ENCODE measurements around the gene MAPK4.
"Not testable (repeated sequence)": the region's sequence is repeated elsewhere in the genome, so short reads cannot be mapped to it uniquely, and the experiment has no call there.

MAPK4 gene

DNA sequence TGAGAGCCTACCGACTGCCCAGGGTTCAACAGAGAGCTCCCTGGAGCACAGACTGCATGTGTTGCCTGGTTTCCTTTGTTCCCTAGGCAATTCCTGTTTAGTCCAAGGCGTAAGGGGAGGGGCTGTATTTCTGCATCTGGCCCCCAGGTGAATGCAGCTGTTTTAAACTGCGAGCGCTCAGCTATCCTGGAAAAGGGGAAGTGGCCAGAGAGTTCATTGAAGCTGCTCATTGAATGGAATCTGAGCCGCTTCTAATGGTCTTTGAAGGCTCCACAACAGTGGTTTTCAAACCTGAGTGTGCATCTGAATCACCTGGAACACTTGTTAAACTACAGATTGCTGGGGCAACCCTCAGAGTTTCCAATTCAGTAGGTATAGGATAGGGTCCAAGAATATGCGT lies 18.1 kb downstream of the MAPK4 start:
- no peak for DNase-seq

DNA sequence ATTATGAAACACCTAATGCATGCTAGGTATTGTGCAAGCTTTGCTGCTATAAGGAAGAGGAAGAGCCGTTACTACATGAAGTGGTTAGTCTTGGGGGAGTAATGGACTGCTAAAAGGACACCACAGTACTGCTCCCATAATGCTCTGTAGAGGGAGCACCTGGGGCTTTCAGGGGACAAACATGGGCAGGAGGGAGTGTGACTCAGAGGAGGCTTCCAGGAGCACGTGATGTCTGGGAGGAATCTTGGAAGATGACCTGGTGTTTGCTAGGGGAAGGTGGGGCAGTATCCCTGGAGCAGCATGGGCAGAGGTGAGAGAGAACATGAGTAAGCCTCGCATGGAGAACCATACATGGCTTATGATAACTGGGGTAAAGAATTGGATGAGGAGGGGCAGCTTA lies 18.8 kb downstream of the MAPK4 start:
- no peak for DNase-seq

DNA sequence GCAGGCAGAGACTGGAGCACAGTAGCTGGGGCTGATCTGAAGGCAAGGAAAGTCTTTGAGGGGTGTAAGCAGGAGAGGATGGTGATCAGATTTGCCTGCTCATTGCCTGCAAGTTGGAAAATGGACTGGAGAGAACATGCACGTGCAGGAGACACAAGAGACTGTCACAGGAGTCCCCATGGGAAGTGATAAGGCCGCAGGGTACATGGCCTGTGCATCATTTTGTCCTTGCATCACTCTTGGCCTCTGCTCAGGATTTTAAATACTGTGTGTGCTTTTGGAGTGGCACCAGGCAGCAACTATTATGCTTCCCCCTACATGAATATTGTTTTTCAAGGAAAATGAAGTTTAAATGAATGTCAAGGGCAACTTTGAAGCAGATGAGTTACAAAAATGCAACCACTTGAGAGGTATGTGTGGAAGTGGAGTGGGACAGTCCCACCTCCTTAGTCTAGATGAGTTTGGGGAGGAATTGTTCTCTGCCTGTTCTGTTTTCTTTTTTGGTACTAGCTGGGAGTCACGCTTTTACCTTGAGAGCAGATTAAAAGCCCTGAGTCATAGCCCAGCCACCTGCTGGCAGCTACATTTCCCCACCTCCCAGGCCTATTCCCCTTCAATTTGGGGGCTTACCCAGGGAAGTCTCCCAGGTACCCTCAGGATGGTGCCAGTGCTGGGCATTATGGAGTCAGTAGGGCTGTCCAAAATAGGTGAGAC lies 19.3 kb downstream of the MAPK4 start:
- no peak for DNase-seq

DNA sequence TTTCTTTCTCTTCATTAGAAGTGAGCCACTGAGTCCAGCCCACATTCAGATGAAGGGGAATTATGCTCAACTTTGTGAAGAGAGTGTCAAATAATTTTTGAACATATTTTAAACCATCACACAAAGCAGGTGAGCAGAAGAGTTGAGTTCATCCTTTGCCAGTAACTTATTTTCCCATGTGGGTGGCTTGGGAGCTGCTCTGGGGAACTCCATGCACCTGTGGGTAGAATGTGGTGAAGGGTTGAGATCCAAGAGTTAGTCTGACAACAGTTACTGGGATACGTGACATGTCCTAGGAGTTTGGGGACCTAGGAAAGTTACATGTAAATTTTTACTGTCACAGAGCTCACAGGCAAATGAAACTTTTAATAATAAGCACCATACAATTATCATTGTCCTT lies 21.6 kb downstream of the MAPK4 start:
- no peak for DNase-seq

DNA sequence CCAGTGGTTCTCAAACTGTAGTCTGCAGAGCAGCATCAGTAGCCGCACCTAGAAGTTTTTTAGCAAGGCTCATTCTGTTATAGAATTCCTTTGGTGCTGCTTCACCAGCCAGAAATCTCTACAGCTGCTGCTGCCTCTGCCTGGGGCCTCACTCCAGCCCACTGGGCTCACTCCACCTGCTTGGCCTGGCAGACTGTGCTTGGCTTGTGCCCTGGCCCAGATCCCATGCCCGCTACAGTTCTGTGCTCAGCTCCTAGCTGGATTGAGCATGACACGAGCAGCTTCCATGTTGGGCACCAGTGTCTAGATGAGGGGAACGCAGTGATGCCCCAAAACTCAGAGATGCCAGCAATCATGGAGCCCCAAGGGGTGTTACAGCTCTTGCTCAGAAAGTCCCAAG lies 22.6 kb downstream of the MAPK4 start:
- no peak for DNase-seq

DNA sequence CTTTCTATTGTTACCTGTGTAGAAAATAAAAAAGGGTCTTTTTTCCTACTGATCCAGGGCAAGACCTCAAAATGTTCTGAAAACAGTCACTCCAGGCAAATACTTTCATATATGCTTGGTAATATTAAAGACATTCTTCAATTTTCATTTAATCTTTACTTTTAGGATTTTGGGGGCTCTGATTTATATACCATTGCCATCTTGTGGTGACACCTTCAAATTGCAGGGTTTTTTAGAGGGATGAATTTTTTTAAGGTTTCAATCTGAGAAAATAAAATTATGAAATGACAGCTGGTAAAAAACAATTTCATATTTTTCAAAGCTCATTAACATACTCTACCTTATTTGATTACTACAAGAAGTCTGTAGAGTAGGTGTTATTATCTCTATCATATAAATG lies 26.8 kb downstream of the MAPK4 start:
- no peak for DNase-seq

DNA sequence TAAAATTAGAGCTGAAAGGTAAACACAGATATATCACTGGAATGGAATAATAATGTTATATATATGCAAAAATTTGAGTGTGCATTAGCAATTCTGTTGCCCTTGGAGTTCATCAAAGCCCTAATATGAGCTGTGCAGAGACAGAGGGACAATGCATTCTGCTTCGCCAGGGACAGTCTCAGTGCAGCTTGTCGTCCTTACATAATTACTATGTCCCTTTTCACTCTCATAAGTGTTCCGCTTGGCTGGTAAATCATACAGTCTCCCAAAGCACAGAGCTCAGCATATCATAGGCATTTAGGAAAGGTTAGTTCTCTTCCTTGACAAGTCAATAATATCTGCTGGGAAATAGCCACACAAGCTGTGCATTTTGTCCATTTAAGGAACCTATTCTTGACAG lies 30.7 kb downstream of the MAPK4 start:
- no peak for DNase-seq

DNA sequence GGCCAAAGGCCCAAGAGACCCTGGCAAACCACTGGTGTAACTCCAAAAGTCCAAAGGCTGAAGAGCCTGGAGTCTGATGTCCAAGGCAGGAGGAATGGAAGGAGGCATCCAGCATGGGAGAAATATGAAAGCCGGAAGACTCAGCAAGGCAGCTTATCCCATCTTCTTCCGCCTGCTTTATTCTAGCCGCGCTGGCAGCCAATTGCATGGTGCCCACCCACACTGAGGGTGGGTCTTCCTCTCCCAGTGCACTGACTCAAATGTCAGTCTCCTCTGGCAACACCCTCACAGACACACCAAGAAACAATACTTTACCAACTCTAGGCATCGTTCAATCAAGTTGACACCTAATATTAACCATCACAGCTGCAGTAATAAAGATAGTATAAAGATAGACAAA lies 34.1 kb downstream of the MAPK4 start:
- DNase-seq: no peak

DNA sequence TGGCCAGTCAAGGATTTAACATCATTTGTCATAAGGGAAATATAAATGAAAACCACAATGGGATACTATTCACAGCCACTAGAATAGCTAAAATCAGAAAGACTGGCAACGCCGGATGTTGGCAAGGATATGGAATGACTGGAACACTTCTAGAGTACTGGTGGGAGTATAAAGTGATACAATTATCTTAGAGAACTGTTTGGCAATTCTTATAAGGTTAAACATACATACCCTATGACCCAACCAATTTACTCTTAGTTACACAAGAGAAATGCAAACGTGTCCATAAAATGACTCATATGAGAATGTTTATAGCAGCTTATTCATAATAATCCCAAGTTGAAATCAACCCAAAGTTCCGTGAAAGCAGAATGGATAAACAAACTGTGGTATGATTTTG lies 35.1 kb downstream of the MAPK4 start:
- DNase-seq: no peak

DNA sequence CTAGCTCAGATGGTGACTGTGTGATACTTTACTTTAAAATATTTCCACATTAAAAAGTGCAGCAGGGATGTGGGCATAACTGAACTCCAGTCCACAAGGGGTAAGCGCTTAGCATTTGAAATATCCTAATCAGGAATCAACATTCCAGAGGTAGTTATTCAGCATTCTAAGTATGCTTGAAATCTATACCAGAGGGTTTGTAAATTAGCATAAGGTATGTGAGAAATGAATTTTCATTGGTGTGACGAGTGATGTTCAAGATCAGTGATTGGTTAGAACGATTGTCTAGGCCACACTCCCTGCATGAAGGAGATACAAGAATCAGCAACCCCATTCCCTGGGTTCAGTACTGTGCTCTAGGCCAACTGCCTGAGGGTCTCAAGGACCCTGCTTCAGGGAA lies 42.6 kb downstream of the MAPK4 start:
- no peak for DNase-seq

DNA sequence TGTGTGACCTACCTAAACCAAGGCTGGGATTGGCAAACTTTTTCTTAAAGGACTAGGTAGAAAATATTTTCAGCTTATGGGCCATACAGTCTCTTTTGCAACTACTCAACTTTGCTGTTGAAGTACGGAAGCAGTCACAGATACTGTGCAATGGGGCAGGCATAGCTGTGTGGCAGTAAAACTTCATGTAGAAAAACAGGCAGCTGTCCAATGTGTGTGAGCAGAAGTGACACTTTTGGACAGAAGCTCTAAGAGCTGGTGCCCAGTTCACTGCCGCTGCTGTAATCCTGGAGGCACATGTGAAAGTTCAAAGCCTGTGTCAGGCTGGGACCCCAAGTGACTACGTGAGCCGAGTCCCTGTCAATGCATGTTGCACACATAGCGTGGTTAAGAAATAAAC lies 46.7 kb downstream of the MAPK4 start:
- no peak for DNase-seq

DNA sequence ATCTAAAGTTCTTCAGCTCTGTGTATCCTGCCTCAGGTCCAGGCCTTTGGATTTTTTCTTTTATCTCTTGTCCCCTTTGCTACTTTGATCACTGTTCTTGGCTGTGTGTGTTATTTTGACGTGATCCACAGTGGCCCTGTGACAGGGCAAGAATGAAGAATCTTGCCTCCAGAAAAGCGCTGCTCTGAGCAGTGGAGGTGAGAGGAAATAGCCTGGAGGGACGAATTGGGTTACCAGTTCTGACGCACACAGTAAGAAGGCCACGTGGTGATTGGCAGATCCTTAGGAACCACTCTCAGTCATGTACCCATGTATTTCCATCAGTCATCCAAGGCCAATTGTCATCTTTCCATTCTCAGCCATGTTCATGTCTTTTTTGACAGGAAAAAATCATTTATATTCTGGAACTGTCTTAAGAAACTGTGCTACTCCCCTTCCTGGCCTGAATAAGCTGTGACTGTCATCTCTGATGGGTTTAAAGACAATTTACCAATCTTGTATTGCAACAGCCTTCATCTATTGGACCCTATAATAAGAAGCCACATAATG lies 47.6 kb downstream of the MAPK4 start:
- no peak for DNase-seq

DNA sequence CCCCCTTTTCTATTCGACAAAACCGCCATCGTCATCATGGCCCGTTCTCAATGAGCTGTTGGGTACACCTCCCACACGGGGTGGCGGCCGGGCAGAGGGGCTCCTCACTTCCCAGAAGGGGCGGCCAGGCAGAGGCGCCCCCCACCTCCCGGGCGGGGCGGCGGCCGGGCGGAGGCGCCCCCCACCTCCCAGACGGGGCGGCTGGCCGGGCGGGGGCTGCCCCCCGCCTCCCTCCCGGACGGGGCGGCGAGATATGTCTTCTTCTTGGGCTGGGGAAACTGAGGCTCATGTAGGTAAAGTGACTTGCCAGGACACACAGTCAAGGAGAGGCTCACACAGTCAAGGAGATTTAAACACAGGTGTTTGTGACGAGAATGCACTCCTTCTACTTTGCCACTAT lies 49.3 kb downstream of the MAPK4 start:
- DNase-seq: not testable (repeated sequence)

DNA sequence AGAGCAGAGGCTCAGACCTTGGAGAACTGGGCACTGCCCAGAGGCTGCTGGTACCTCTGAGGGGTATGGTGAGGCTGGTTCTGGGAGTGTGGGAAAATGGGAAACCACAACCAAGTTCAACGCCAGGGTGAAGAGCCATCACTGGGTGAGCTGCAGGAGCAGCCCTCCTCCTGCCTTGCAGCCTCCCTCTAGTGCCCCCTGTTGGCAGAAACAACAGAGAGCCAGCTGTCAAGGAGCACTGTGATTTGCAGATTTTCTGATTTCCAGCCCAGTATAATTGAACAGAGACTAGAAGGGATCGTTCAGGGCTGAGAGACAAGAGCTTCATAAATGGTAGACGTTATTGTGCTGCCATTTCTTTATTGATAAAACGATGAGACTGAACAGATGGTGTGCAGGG lies 50.5 kb downstream of the MAPK4 start:
- no peak for DNase-seq

DNA sequence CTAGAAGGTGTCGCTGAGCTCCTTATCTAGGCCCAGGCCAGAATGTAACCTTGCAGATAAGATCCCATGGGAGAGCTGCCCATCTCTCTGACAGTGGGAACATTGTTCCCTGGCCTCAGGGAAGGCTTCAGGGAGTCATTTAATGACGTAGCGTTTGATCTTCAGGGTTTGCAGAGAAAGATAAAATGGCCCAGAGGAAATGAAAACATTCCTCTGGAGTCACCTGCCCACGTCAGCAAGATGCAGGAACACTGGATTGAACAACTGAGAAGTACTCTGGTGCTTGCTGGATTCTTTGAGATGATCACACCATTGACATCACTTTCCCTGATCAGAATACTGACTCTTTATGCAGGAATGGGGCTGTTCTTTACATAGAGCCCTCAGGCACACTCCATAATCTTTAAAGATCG lies 51.6 kb downstream of the MAPK4 start:
- DNase-seq: no peak

DNA sequence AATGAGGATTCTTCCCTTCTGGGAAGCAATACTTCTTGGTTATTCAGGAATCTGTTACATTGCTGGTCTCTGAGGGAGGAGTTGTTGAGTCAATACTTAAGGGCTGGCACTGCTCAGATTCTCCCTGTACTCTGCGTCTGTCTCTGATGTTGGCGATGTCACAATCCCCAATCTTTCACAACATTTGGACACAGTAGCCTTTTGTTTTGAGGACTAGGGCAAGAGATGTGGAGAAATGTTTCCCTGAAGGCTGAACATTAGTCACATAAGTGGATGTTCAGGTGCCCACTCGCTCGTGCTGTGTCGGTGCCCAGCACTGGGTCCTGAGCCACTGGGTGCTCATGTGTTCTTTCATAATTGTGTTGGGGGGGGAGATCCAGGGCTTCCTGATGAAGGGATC lies 55.0 kb downstream of the MAPK4 start:
- DNase-seq: no peak

DNA sequence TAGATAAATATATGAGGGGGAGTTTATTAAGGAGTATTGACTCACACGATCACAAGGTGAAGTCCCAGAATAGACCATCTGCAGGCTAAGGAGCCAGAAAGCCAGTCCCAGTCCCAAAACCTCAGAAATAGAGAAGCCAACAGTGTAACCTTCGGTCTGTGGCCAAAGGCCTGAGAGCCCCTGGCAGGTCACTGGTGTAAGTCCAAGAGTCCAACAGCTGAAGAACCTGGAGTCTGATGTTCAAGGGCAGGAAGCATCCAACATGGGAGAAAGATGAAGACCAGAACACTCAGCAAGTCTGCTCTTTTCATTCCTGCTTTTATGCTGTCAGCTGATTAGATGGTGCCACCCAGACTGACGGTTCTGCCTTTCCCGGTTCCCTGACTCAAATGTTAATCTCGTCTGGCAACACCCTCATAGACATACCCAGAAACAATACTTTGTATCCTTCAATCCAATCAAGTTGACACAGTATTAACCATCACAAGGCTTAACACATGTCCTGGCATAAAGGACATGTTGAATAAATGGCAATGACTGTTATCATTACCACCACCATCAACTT lies 56.7 kb downstream of the MAPK4 start:
- no peak for DNase-seq

DNA sequence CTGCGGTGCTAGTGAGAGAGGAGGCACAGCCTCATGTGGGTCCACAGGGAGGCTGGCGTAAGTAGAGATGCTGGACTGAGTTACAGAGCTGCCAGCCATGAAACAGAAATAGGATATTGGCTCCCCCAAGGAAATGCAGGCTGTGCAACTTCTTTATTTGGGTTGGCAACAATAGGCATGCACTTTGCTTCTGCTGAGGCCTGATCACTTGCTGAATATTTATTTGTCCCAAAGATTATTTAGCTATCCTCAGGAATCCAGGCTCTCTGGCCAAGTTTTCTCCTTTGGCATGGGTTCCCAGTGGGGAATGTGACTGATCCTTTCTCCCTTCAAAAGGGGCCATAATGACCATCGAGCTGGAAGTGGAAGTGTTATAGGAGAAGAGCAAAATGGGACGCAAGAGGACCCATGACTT lies 60.0 kb downstream of the MAPK4 start:
- DNase-seq: no peak

DNA sequence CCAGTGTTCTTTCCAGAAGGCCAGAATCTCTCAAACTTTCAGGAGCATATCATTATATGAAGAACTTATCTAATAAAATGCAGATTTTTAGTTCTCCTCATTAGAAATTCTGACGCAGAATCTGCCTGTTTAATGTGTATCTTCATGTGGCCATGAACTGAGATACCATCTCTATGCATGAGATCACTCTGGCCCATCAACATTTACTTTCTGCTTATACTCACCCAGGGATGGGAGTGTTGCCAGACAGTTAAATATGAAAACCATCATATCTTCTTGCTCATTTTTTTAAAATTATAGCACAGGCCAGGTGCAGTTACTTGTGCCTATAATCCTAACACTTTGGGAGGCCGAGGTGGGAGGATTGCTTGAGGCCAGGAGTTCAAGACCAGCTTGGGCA lies 60.4 kb downstream of the MAPK4 start:
- DNase-seq: no peak

DNA sequence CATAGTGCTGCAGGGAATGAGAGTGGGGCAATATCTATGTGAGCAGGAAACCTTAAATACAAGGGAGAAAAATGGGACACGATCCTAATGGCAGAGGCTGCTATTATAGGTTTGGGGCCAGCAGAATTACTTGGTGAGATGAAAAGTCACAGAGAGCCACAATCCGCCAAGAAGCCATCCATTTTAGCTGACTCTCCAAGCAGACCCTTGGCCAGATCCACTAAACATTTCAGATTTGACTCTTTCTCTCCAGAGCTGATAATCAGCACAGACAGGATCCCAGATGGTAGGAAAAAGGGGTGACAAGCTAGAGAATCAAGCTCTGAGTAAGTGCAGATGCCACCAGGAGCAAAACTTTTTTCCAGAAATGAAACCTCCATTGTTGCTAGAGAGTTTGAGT lies 61.5 kb downstream of the MAPK4 start:
- no peak for DNase-seq

DNA sequence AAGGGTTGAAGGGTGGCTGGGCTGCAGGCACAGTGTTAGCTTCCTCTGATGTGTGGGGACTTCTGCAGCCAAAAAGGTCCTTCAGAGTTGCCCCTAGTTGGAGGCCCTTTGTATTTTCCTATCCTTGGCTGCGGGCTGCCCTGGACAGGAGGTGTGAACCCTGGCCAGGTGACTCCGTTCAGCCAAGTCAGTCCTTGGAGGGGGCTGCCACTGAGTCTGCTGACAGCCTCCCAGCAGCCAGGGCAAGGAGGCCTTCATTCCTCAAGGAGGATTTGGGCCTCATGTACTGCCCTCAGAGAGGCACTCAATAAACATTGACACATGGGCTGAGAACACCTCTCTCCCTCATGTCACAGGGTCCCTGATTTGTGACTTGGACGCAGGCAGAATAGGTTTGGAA lies 62.4 kb downstream of the MAPK4 start:
- no peak for DNase-seq

DNA sequence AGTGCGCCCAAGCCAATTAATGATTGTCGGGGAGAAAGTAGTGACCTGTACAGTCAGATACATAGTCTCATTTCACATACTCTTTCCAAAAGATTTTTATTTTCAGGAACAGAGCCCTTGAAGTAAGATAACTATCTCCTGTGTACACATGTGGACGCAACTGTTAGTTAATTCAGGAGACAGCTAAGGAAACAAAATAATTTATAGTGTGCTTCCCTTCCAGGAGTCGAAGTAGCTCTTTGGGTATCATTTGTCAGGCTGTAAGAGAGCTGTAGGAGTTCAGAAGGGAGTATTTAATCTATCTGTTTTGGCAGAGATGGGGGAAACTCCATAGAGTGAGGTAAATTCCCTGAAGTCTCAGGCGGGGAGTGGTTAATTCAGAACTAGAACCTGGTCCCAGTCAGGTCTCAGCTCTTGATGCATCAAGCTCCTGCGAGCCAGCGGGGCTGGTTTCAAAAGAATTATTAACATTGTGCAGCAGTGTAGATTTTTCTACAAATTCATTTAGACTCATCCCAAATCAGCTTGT lies 63.0 kb downstream of the MAPK4 start:
- no peak for DNase-seq

DNA sequence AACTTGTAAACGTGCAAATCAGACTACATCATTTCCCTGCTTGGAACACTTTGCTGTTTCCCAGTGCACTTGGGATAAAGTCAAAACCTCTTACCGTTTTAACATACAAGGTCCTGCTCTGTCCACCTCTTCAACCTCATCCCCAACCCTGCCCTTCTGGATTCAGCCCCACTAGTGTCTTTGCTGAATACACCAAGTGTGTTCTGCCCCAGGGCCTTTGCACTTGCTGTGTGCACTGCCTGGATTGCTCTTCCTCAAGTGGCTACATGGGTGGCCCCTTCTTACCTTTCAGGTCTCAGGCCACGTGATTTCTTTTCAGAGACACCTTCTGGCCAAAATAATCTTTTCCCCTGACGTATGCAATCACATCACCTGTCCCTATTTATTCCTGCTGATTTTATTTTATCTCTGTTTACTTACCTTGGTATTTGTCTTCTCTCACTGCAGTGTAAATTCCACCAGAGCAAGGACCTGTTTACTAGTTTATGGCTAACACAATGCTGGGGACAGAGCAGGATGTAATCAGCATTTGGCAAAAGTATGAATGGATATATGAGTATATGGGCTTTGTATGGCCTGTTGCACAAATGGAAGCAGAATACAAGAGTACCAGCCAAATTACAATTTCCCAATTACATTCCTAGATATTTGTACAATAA lies 63.9 kb downstream of the MAPK4 start:
- no peak for DNase-seq

DNA sequence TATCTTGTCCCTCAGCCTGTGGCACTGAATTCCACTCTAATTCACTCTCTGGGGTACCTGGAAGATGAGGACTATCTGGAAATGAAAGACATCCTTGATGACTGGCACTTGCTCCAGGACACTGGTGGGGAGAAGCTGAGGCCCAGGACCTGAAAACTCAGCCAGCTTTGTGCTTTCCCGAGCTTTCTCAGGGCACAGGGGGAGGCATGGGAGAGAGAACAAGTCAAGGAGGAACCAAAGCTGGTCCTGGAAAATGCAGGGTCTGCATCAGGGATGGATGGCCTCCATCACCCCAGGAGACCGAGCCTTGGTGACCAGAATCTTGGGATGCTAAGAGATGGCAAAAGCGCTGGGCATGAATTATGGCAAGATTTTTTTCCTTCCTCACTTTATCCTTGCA lies 65.1 kb downstream of the MAPK4 start:
- DNase-seq: no peak
